ENCODE results near the gene UROC1. TPM values are rescaled to one million over a fixed set of nuclear protein-coding genes. Genes with fewer than 3 reads are reported as not detected.

Gene UROC1
- total RNA-seq, 3 donors from 2014 or later = not detected

GRCh38 chr3:126546013-126546412 is 28.4 kb upstream of the UROC1 start:
- H3K4me3 ChIP-seq = no peak overlapping the region

GRCh38 chr3:126545544-126545943 is 28.0 kb upstream of the UROC1 start:
- intact Hi-C loops (cut with DNase I; ENCODE audit: low total_unique reads) = no loop called here
- peaks cover 0 to 20% of the 10 kb centered on the region in 2 donors for H3K27me3 ChIP-seq
- H3K9me3 ChIP-seq = no peaks in the 10 kb centered on the region
- no peak overlapping the region for H3K27ac ChIP-seq
- H3K4me3 ChIP-seq = no peak overlapping the region
- no peaks in the 10 kb centered on the region for H3K4me1 ChIP-seq
- peak in 1 of 2 donors; percentile 15 for DNase-seq (ENCODE audit: low spot score in 2 of 2)
- TF ChIP-seq POLR2AphosphoS5 (IDR thresholded peaks at IDR 0.05) = no peak
- TF ChIP-seq POLR2A (IDR thresholded peaks at IDR 0.05) = no peak
- TF ChIP-seq CTCF (IDR thresholded peaks at IDR 0.05) = no peak
- no peaks in the 10 kb centered on the region for H3K36me3 ChIP-seq

More at GRCh38 chr3:126546013-126546412, 28.4 kb upstream of the UROC1 start:
- no peaks in the 10 kb centered on the region for H3K36me3 ChIP-seq
- no peak for TF ChIP-seq POLR2A (IDR thresholded peaks at IDR 0.05)
- no peaks in the 10 kb centered on the region for H3K4me1 ChIP-seq
- H3K27me3 ChIP-seq = peaks cover 0 to 18% of the 10 kb centered on the region in 2 donors
- DNase-seq (ENCODE audit: low spot score in 2 of 2) = peak in 1 of 2 donors; percentile 10
- H3K27ac ChIP-seq = no peak overlapping the region
- intact Hi-C loops (cut with DNase I; ENCODE audit: low total_unique reads) = no loop called here
- H3K9me3 ChIP-seq = no peaks in the 10 kb centered on the region

- H3K27ac ChIP-seq = no peak overlapping the region
- no peaks in the 10 kb centered on the region for H3K4me1 ChIP-seq
- H3K27me3 ChIP-seq = peaks cover 0 to 20% of the 10 kb centered on the region in 2 donors
- H3K36me3 ChIP-seq = no peaks in the 10 kb centered on the region
- no peaks in the 10 kb centered on the region for H3K9me3 ChIP-seq
- H3K4me3 ChIP-seq = no peak overlapping the region
- peak in 1 of 2 donors; percentile 34 for DNase-seq (ENCODE audit: low spot score in 2 of 2)
- TF ChIP-seq POLR2A (IDR thresholded peaks at IDR 0.05) (no peak), POLR2AphosphoS5 (IDR thresholded peaks at IDR 0.05) (no peak), CTCF (IDR thresholded peaks at IDR 0.05) (no peak)
- intact Hi-C loops (cut with DNase I; ENCODE audit: low total_unique reads) = no loop called here
These were observed 27.2 kb upstream of the UROC1 start for GRCh38 chr3:126544596-126545281.

GRCh38 chr3:126543457-126544061 is 26.0 kb upstream of the UROC1 start:
- H3K4me3 ChIP-seq = no peak overlapping the region
- intact Hi-C loops (cut with DNase I; ENCODE audit: low total_unique reads) = no loop called here
- TF ChIP-seq CTCF (IDR thresholded peaks at IDR 0.05) = no peak
- TF ChIP-seq POLR2A (IDR thresholded peaks at IDR 0.05) = no peak
- no peak for TF ChIP-seq POLR2AphosphoS5 (IDR thresholded peaks at IDR 0.05)
- DNase-seq (ENCODE audit: low spot score in 2 of 2) = peak in 1 of 2 donors; percentile 20
- H3K27ac ChIP-seq = no peak overlapping the region
- H3K9me3 ChIP-seq = no peaks in the 10 kb centered on the region
- H3K36me3 ChIP-seq = no peaks in the 10 kb centered on the region
- H3K4me1 ChIP-seq = no peaks in the 10 kb centered on the region
- peaks cover 0 to 20% of the 10 kb centered on the region in 2 donors for H3K27me3 ChIP-seq

GRCh38 chr3:126542340-126543241 is 25.0 kb upstream of the UROC1 start:
- H3K27ac ChIP-seq = no peak overlapping the region
- H3K9me3 ChIP-seq = no peaks in the 10 kb centered on the region
- no peaks in the 10 kb centered on the region for H3K4me1 ChIP-seq
- H3K4me3 ChIP-seq = no peak overlapping the region
- intact Hi-C loops (cut with DNase I; ENCODE audit: low total_unique reads) = no loop called here
- H3K27me3 ChIP-seq = peaks cover 0 to 20% of the 10 kb centered on the region in 2 donors
- H3K36me3 ChIP-seq = no peaks in the 10 kb centered on the region
- peak in 1 of 2 donors; percentile 36 for DNase-seq (ENCODE audit: low spot score in 2 of 2)
- no peak for TF ChIP-seq CTCF (IDR thresholded peaks at IDR 0.05)
- TF ChIP-seq POLR2A (IDR thresholded peaks at IDR 0.05) = no peak
- TF ChIP-seq POLR2AphosphoS5 (IDR thresholded peaks at IDR 0.05) = no peak

All from breast epithelium (tissue), 4 donors.